ENCODE data around the gene FOXO3. TPM values are rescaled to one million over a fixed set of nuclear protein-coding genes. Genes with fewer than 3 reads are reported as not detected.

Gene FOXO3
- total RNA-seq, 6 experiments from 2014 or later: 18.1 to 45.2 (median 23.8) TPM

GRCh38 chr6:108591040-108591816, 30.5 kb downstream of the FOXO3 start:
- intact Hi-C loops (cut with DNase I): no loop called here
- no peak for ATAC-seq

GRCh38 chr6:108592371-108593337, 31.9 kb downstream of the FOXO3 start:
- no peak for TF ChIP-seq POLR2A (IDR thresholded peaks at IDR 0.05)
- no peak for TF ChIP-seq CTCF (IDR thresholded peaks at IDR 0.05)
- DNase-seq (no peak), ATAC-seq (no peak)
- Histone ChIP-seq H3K9me3 (no peaks in the 10 kb centered on the region), H3K4me3 (no peak overlapping the region), H3K27ac (peak overlapping the region in 2 of 3 donors; percentile 47 to 62), H3K4me1 (peaks cover 3 to 97% (median 44%) of the 10 kb centered on the region in 4 donors), H3K36me3 (no peaks in the 10 kb centered on the region), H3K27me3 (no peaks in the 10 kb centered on the region)
- 53% methylated on average over 10 of the region's 10 CpGs for WGBS (ENCODE audit: insufficient coverage, low coverage, low lambda C conversion rate, missing lambda C conversion rate)
- intact Hi-C loops (cut with DNase I): no loop called here

More at GRCh38 chr6:108591040-108591816, 30.5 kb downstream of the FOXO3 start:
- peak overlapping the region in 2 of 3 donors; percentile 47 to 62 for H3K27ac ChIP-seq
- WGBS (ENCODE audit: insufficient coverage, low coverage, low lambda C conversion rate, missing lambda C conversion rate): 65% methylated on average over 8 of the region's 8 CpGs
- no peaks in the 10 kb centered on the region for H3K36me3 ChIP-seq
- no peak overlapping the region for H3K4me3 ChIP-seq
- no peaks in the 10 kb centered on the region for H3K9me3 ChIP-seq
- DNase-seq: no peak
- H3K27me3 ChIP-seq: no peaks in the 10 kb centered on the region
- peaks cover 3 to 97% (median 46%) of the 10 kb centered on the region in 4 donors for H3K4me1 ChIP-seq
- TF ChIP-seq CTCF (IDR thresholded peaks at IDR 0.05) (no peak), POLR2A (IDR thresholded peaks at IDR 0.05) (no peak)

- no peaks in the 10 kb centered on the region for H3K9me3 ChIP-seq
- DNase-seq (no peak), ATAC-seq (peak; percentile 7 to 23 (median 14))
- peak overlapping the region in 2 of 3 donors; percentile 50 to 59 for H3K27ac ChIP-seq
- H3K27me3 ChIP-seq: no peaks in the 10 kb centered on the region
- TF ChIP-seq POLR2A (IDR thresholded peaks at IDR 0.05): no peak
- no peak for TF ChIP-seq CTCF (IDR thresholded peaks at IDR 0.05)
- H3K36me3 ChIP-seq: no peaks in the 10 kb centered on the region
- peaks cover 3 to 89% (median 37%) of the 10 kb centered on the region in 4 donors for H3K4me1 ChIP-seq
- H3K4me3 ChIP-seq: no peak overlapping the region
- WGBS (ENCODE audit: insufficient coverage, low coverage, low lambda C conversion rate, missing lambda C conversion rate): 11% methylated on average over 1 of the region's 1 CpG
- intact Hi-C loops (cut with DNase I): no loop called here
Observed at GRCh38 chr6:108594151-108594550, 33.4 kb downstream of the FOXO3 start.

- Histone ChIP-seq H3K4me3 (no peak overlapping the region), H3K27ac (peak overlapping the region in 2 of 3 donors; percentile 50 to 59), H3K27me3 (no peaks in the 10 kb centered on the region), H3K4me1 (peaks cover 2 to 84% (median 33%) of the 10 kb centered on the region in 4 donors), H3K9me3 (no peaks in the 10 kb centered on the region), H3K36me3 (no peaks in the 10 kb centered on the region)
- DNase-seq: peak; percentile 62 to 94 (median 80)
- peak; percentile 87 to 95 (median 90) for ATAC-seq
- 21% methylated on average over 3 of the region's 4 CpGs for WGBS (ENCODE audit: insufficient coverage, low coverage, low lambda C conversion rate, missing lambda C conversion rate)
- TF ChIP-seq CTCF (IDR thresholded peaks at IDR 0.05) (no peak), POLR2A (IDR thresholded peaks at IDR 0.05) (no peak)
- intact Hi-C loops (cut with DNase I): no loop called here
Observed at GRCh38 chr6:108594640-108595039, 33.9 kb downstream of the FOXO3 start.

Measured in right lobe of liver (tissue), 6 donors.